GM13976 (cell line): ENCODE results near the gene UBQLN3.

Experiments
- DNase-seq: peaks from one replicate; pipeline ENCODE4 v3.0.0; 2012; ENCODE audit warnings: low spot score
- in situ Hi-C: fragments of 300-500 bp; cut with MboI; formaldehyde crosslinking; loops from one replicate; pipeline ENCODE4 v1.12.0; 2022; ENCODE audit warnings: low sequenced_read_pairs, mixed read lengths, inconsistent platforms; ENCODE audit not compliant: unreplicated experiment
- TF ChIP-seq, protein P1 (sequence below): IDR thresholded peaks from 2 replicates; pipeline ENCODE4 v1.5.1; 2012; ENCODE audit warnings: borderline replicate concordance, mild to moderate bottlenecking; ENCODE audit not compliant: insufficient read depth; ENCODE audit errors: extremely low read depth, missing control alignments, control extremely low read depth

The UBQLN3 gene

DNA sequence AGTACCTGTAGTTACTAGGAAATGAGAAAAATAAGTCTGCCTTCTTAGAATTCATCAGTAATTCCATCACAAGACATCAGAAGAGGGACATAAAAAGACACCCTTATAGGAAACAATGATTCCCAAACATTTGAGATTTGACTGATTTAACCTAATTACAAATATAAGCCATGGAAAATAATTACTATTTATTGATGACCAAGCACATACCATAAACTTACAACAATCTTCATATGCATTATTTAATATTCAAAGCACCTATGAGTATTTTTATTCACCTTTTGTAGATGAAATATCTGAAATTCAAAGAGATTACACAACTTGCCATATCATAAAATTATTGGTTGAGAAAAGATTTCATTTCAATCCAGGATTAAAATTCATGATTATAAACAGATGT lies 35.8 kb downstream of the UBQLN3 start:
- in situ Hi-C loops, result no loop called here
- no peak for DNase-seq
- TF ChIP-seq, protein P1, sequence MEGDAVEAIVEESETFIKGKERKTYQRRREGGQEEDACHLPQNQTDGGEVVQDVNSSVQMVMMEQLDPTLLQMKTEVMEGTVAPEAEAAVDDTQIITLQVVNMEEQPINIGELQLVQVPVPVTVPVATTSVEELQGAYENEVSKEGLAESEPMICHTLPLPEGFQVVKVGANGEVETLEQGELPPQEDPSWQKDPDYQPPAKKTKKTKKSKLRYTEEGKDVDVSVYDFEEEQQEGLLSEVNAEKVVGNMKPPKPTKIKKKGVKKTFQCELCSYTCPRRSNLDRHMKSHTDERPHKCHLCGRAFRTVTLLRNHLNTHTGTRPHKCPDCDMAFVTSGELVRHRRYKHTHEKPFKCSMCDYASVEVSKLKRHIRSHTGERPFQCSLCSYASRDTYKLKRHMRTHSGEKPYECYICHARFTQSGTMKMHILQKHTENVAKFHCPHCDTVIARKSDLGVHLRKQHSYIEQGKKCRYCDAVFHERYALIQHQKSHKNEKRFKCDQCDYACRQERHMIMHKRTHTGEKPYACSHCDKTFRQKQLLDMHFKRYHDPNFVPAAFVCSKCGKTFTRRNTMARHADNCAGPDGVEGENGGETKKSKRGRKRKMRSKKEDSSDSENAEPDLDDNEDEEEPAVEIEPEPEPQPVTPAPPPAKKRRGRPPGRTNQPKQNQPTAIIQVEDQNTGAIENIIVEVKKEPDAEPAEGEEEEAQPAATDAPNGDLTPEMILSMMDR, result no peak

DNA sequence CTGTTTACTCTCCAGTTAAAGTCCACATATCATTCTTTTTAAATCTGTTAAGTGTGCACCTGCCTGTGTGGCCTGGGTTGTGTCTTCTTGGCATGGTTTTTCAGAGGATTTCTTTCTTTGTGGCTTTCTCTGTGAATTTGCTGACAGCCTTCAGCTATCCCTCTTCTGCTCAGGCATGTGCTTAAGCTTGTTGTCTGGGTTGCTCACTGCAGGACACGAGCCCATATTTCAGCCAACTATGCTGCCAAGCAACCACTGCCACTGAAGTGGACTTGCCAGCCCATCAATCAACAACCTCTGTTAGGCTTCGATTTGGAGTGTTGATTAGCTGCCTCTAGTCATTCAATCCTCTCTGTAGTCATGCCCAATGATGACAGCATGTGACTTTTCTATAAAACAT lies 42.2 kb downstream of the UBQLN3 start:
- in situ Hi-C loops, result no loop called here
- DNase-seq, result no peak
- TF ChIP-seq, protein P1, result no peak

DNA sequence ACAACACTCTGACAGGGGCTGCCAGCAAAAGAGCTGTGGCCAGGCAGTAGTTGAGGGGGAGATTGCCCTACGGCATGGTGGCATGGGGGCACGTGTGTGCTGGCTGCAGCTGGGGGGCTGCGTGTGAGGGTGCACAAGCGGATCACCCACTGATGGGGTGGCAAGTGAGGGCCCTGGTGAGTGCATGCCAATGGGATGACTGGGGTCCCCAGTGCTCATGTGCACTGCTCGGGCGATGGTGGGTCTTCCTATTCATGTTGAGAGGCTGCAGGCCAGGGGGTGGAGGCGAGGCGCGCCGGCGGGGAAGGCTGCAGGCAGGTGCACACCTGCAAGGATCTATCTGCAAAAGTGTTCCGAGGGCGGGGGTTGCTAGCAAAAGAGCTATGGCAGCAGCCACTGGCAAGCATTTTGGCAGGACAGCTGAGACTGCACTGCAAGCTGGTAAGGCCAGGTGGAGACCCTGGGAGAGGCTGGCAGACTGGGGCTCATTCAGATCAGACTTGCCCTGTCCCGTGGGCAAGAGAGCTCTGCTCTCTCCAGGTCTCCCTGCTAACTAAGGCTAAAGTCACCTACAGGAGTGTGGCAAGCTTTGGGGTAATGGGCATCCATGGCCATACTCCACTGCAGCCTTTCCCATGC lies 48.7 kb downstream of the UBQLN3 start:
- in situ Hi-C loops, result no loop called here
- TF ChIP-seq, protein P1, result no peak
- no peak for DNase-seq
